H1 (cell line): Measurements from ENCODE around the gene RPL28. TPM values are rescaled to one million over a fixed set of nuclear protein-coding genes. Genes with fewer than 3 reads are reported as not detected.

Experiments
- CTCF ChIA-PET: fragments of 300-600 bp; sonication (Branson Sonifier 250); formaldehyde crosslinking; loops from one replicate; lab custom pipeline; 2021; ENCODE audit not compliant: partially characterized antibody; lab: Charles Lee
- POLR2A ChIA-PET: fragments of 300-600 bp; sonication (Branson Sonifier 250); formaldehyde crosslinking; loops from one replicate; lab custom pipeline; 2021; ENCODE audit warnings: inconsistent platforms; ENCODE audit not compliant: partially characterized antibody; lab: Charles Lee
- DNase-seq, 2 experiments: peaks; one replicate each; pipeline versions ENCODE4 v3.0.0 to v3.0.0-alpha.2; 2010 to 2022; ENCODE audit warnings: low spot score in 2 of 2, low read depth in 1 of 2, mixed read lengths in 1 of 2
- FAIRE-seq: peaks from 2 replicates; lab custom pipeline; 2011; peaks lifted over from hg19 to GRCh38; lab: Jason Lieb, UNC
- H2AFZ ChIP-seq: 2 replicates; pipeline ENCODE4 v1.8.1; 2012; ENCODE audit warnings: low read length, inconsistent platforms
- H2AK5ac ChIP-seq: 2 replicates; pipeline ENCODE4 v1.6.1; 2013; ENCODE audit warnings: low read depth, low read length
- H2BK120ac ChIP-seq: replicated peaks from 2 replicates; pipeline ENCODE3; 2013; ENCODE audit warnings: low read depth, low read length, inconsistent platforms
- H2BK12ac ChIP-seq: 2 replicates; pipeline ENCODE4 v1.6.1; 2013; ENCODE audit warnings: low read depth, low read length
- H2BK15ac ChIP-seq: 2 replicates; pipeline ENCODE4 v1.6.1; 2013; ENCODE audit warnings: low read length
- H2BK20ac ChIP-seq: 2 replicates; pipeline ENCODE4 v1.6.1; 2013; ENCODE audit warnings: low read length
- H2BK5ac ChIP-seq: 2 replicates; pipeline ENCODE4 v1.6.1; 2013; ENCODE audit warnings: low read depth, low read length
- H3K14ac ChIP-seq: 2 replicates; pipeline ENCODE4 v1.6.1; 2013; ENCODE audit warnings: inconsistent platforms; ENCODE audit not compliant: insufficient read length
- H3K18ac ChIP-seq: 2 replicates; pipeline ENCODE4 v1.6.1; 2013; ENCODE audit warnings: low read length; ENCODE audit errors: extremely low read depth
- H3K23ac ChIP-seq: 2 replicates; pipeline ENCODE4 v1.6.1; 2013; ENCODE audit warnings: inconsistent platforms; ENCODE audit not compliant: insufficient read length
- H3K23me2 ChIP-seq: 2 replicates; pipeline ENCODE4 v1.6.1; 2013; ENCODE audit warnings: low read depth, low read length
- H3K27ac ChIP-seq: 2 replicates; pipeline ENCODE4 v1.6.1; 2011; ENCODE audit warnings: low read depth, low read length, inconsistent platforms
- H3K27me3 ChIP-seq, 4 experiments: replicated peaks in 1 of 4; 1 replicate in 1 of 4; 2 replicates in 3 of 4; pipeline versions ENCODE4 v1.6.1 to v1.8.1; 2011 to 2013; ENCODE audit warnings: low read length in 3 of 4, mild to moderate bottlenecking in 3 of 4, inconsistent platforms in 2 of 4, mixed read lengths in 2 of 4, moderate library complexity in 1 of 4; ENCODE audit not compliant: control insufficient read depth in 3 of 4, insufficient read depth in 3 of 4; ENCODE audit errors: extremely low read depth in 1 of 4
- H3K36me3 ChIP-seq, 4 experiments: 2 replicates each; pipeline versions ENCODE4 v1.6.1 to v1.8.1; 2011 to 2013; ENCODE audit warnings: mild to moderate bottlenecking in 4 of 4, low read length in 3 of 4, moderate library complexity in 2 of 4, control low read depth in 1 of 4, inconsistent platforms in 1 of 4; ENCODE audit not compliant: insufficient read depth in 4 of 4, control insufficient read depth in 2 of 4
- H3K4ac ChIP-seq: replicated peaks from 2 replicates; pipeline ENCODE3; 2013; ENCODE audit warnings: low read length, low read depth, mixed read lengths, inconsistent platforms; ENCODE audit not compliant: insufficient read length
- H3K4me1 ChIP-seq, 4 experiments: replicated peaks in 1 of 4; 1 replicate in 1 of 4; 2 replicates in 3 of 4; pipeline versions ENCODE4 v1.6.1 to v1.8.1; 2011 to 2013; ENCODE audit warnings: low read length in 3 of 4, inconsistent platforms in 2 of 4, mixed read lengths in 1 of 4; ENCODE audit not compliant: insufficient read depth in 4 of 4, control insufficient read depth in 3 of 4
- H3K4me2 ChIP-seq, 2 experiments: 2 replicates each; pipeline versions ENCODE4 v1.6.1 to v1.8.1; 2011 to 2013; ENCODE audit warnings: low read depth in 2 of 2, low read length in 2 of 2, control low read depth in 1 of 2, inconsistent platforms in 1 of 2, mild to moderate bottlenecking in 1 of 2; ENCODE audit not compliant: insufficient read depth in 1 of 2
- H3K4me3 ChIP-seq, 4 experiments: fragments of 200-600, 300-600 bp in 1 of 4; sonication (generic), shearing (Covaris generic), sonication (Bioruptor Twin) in 1 of 4; 2 replicates each; pipeline versions ENCODE4 v1.5.1 to v1.8.1; 2011 to 2016; ENCODE audit warnings: low read length in 4 of 4, low read depth in 3 of 4, control low read depth in 2 of 4, inconsistent platforms in 2 of 4, mild to moderate bottlenecking in 2 of 4, mixed read lengths in 1 of 4, moderate library complexity in 1 of 4; ENCODE audit not compliant: insufficient read depth in 2 of 4; ENCODE audit errors: extremely low read depth in 1 of 4
- H3K56ac ChIP-seq: replicated peaks from 2 replicates; pipeline ENCODE3; 2013; ENCODE audit warnings: low read depth, mild to moderate bottlenecking, mixed read lengths, low read length, inconsistent platforms; ENCODE audit not compliant: insufficient read length
- H3K79me1 ChIP-seq: 2 replicates; pipeline ENCODE4 v1.6.1; 2013; ENCODE audit warnings: low read depth, low read length, control low read depth
- H3K79me2 ChIP-seq, 2 experiments: 2 replicates each; pipeline versions ENCODE4 v1.6.1 to v1.8.1; 2012 to 2013; ENCODE audit warnings: low read length in 2 of 2, mild to moderate bottlenecking in 2 of 2, inconsistent platforms in 1 of 2; ENCODE audit not compliant: insufficient read depth in 2 of 2, control insufficient read depth in 1 of 2
- H3K9ac ChIP-seq, 4 experiments: replicated peaks in 1 of 4; 1 replicate in 1 of 4; 2 replicates in 3 of 4; pipeline versions ENCODE4 v1.6.1 to v1.8.1; 2011 to 2013; ENCODE audit warnings: low read depth in 3 of 4, low read length in 3 of 4, control low read depth in 2 of 4, mild to moderate bottlenecking in 2 of 4, moderate library complexity in 2 of 4, inconsistent platforms in 1 of 4; ENCODE audit errors: extremely low read depth in 1 of 4
- H3K9me3 ChIP-seq, 2 experiments: 2 replicates each; pipeline versions ENCODE4 v1.6.1 to v1.8.1; 2012 to 2013; ENCODE audit warnings: mild to moderate bottlenecking in 2 of 2, moderate library complexity in 2 of 2, control low read depth in 1 of 2, inconsistent platforms in 1 of 2, low read depth in 1 of 2, low read length in 1 of 2, mixed read lengths in 1 of 2; ENCODE audit not compliant: insufficient read depth in 2 of 2
- H4K20me1 ChIP-seq, 2 experiments: replicated peaks in 1 of 2; 2 replicates each; pipeline versions ENCODE3 to v1.8.1; 2011 to 2013; ENCODE audit warnings: inconsistent platforms in 2 of 2, low read length in 2 of 2, mild to moderate bottlenecking in 1 of 2; ENCODE audit not compliant: insufficient read depth in 2 of 2, control insufficient read depth in 1 of 2
- H4K5ac ChIP-seq: 2 replicates; pipeline ENCODE4 v1.6.1; 2013; ENCODE audit warnings: low read length, low read depth, mixed read lengths, inconsistent platforms; ENCODE audit not compliant: insufficient read length
- H4K8ac ChIP-seq: 2 replicates; pipeline ENCODE4 v1.8.0; 2013; ENCODE audit warnings: mild to moderate bottlenecking, moderate library complexity, low read length, inconsistent platforms; ENCODE audit not compliant: insufficient read depth; ENCODE audit errors: extremely low read depth
- H4K91ac ChIP-seq: replicated peaks from 2 replicates; pipeline ENCODE3; 2013; ENCODE audit warnings: low read length, mixed read lengths, inconsistent platforms; ENCODE audit not compliant: insufficient read length
- CBX8 ChIP-seq: fragments of 300-800, 300-1000 bp; sonication (generic); IDR thresholded peaks from 2 replicates; pipeline ENCODE4 v1.7.1; 2016; ENCODE audit warnings: low read depth, low read length, borderline replicate concordance
- CEBPB ChIP-seq: IDR thresholded peaks from 2 replicates; pipeline ENCODE4 v1.6.1; 2012; ENCODE audit warnings: low read depth, low read length
- CHD2 ChIP-seq: IDR thresholded peaks from 2 replicates; pipeline ENCODE4 v1.6.1; 2012; ENCODE audit warnings: low read length, improper control_type of control experiment
- HDAC6 ChIP-seq: IDR thresholded peaks from one replicate; pipeline ENCODE4 v1.7.1; 2012; ENCODE audit warnings: low read depth, mild to moderate bottlenecking, inconsistent platforms, low read length, moderate library complexity
- JUN ChIP-seq: IDR thresholded peaks from 2 replicates; pipeline ENCODE4 v1.6.1; 2011; ENCODE audit warnings: low read depth, mild to moderate bottlenecking, improper control_type of control experiment, low read length
- KDM1A ChIP-seq: fragments of 200-600, 300-600 bp; sonication (generic); IDR thresholded peaks from 2 replicates; pipeline ENCODE4 v1.7.1; 2016; ENCODE audit warnings: mild to moderate bottlenecking, low read length, borderline replicate concordance
- KDM5A ChIP-seq: fragments of 200-600 bp; IDR thresholded peaks from 2 replicates; pipeline ENCODE4 v1.7.1; 2012; ENCODE audit warnings: mild to moderate bottlenecking, low read length, inconsistent platforms, mixed read lengths
- POLR2AphosphoS5 ChIP-seq: IDR thresholded peaks from 2 replicates; pipeline ENCODE4 v1.6.1; 2011; ENCODE audit warnings: low read depth, low read length
- SIX5 ChIP-seq: IDR thresholded peaks from 2 replicates; pipeline ENCODE4 v1.6.1; 2011; ENCODE audit warnings: mild to moderate bottlenecking, low read depth, low read length
- SRF ChIP-seq: IDR thresholded peaks from 2 replicates; pipeline ENCODE4 v1.6.1; 2011; ENCODE audit warnings: mild to moderate bottlenecking, low read depth, low read length, moderate library complexity
- TEAD4 ChIP-seq: IDR thresholded peaks from 2 replicates; pipeline ENCODE4 v1.6.1; 2012; ENCODE audit warnings: low read depth, low read length, inconsistent platforms, mixed read lengths
- YY1 ChIP-seq: IDR thresholded peaks from 2 replicates; pipeline ENCODE4 v1.6.1; 2011; ENCODE audit warnings: low read depth, mild to moderate bottlenecking, low read length
- WGBS, 2 experiments: shearing (Covaris generic) in 1 of 2; methylation state at CpG; one replicate each; pipeline versions ENCODE4 v1.1.6 to v1.1.7; 2013 to 2015; ENCODE audit warnings: low lambda C conversion rate in 2 of 2, mixed read lengths in 2 of 2, inconsistent platforms in 1 of 2, low coverage in 1 of 2, missing lambda C conversion rate in 1 of 2; ENCODE audit not compliant: insufficient replicate concordance in 2 of 2, insufficient coverage in 1 of 2, insufficient read length in 1 of 2; ENCODE audit errors: extremely low coverage in 1 of 2, missing lambda C conversion rate in 1 of 2; 5-methylcytosine and 5-hydroxymethylcytosine counted together
- polyA plus RNA-seq, 7 experiments: library from polyadenylated mRNA; depleted of rRNA in 3 of 7; stranded (reverse) in 5 of 7; unstranded in 2 of 7; fragments of >200 nt in 5 of 7; fragments of 200-250 nt in 2 of 7; gene quantifications; 1 replicate in 5 of 7; 2 replicates in 1 of 7; 4 replicates in 1 of 7; pipeline versions ENCODE4 v1.2.1 to v1.2.3, GENCODE V29; 2011 to 2013; ENCODE audit warnings: missing spikeins in 2 of 7, mixed read lengths in 2 of 7
- total RNA-seq: library from RNA; stranded (reverse); fragmentation: NEBNext Ultra II Directional; extraction: Animal tissue kit (Norgen Biotek cat#: 25700); gene quantifications from 2 replicates; pipeline ENCODE4 v1.2.1, GENCODE V29; 2021

Gene RPL28
- total and polyA plus RNA-seq, 2 of the 8 experiments (the other 6 are each of a cell fraction or from before 2014, with no cell fraction given): 2,123 to 8,402 TPM

GRCh38 chr19:55389386-55390317, 3.9 kb downstream of the RPL28 start:
- H3K23ac ChIP-seq: no peak overlapping the region
- H2BK12ac ChIP-seq: no peak overlapping the region
- H3K14ac ChIP-seq: no peak overlapping the region
- H3K18ac ChIP-seq: no peak overlapping the region
- peaks cover 25 to 45% of the 10 kb centered on the region in 2 experiments for H4K20me1 ChIP-seq
- CTCF ChIA-PET: interaction anchor here (0.7 to 6.1 kb wide), 7 partner anchors 13 to 247 kb away, joined by 3 to 39 read pairs (median 4); no protein-coding TSS in a partner anchor
- peaks cover 17 to 27% of the 10 kb centered on the region in 2 experiments; a peak in 3 of 4 replicates for H3K79me2 ChIP-seq
- FAIRE-seq: no peak
- no peaks in the 10 kb centered on the region for H3K9me3 ChIP-seq
- H3K4me1 ChIP-seq: peaks cover 0 to 50% (median 40%) of the 10 kb centered on the region in 4 experiments; a peak in 6 of 7 replicates
- no peak overlapping the region for H3K56ac ChIP-seq
- H3K4me3 ChIP-seq: no peak overlapping the region
- no peak overlapping the region for H2BK20ac ChIP-seq
- POLR2A ChIA-PET: interaction anchor here (0.6 to 26.7 kb wide), 24 partner anchors 9 to 200 kb away, joined by 3 to 874 read pairs (median 5); partner anchors contain the start of genes GARIN5B, HSPBP1, IL11 and TMEM190
- H4K8ac ChIP-seq: peak overlapping the region; percentile 7; the same call in 1 of the 2 replicates
- no peak for DNase-seq
- peak overlapping the region in 1 of 2 experiments; percentile 95; a peak in 3 of 4 replicates for H3K4me2 ChIP-seq
- H3K79me1 ChIP-seq: peaks cover 28% of the 10 kb centered on the region
- no peak overlapping the region for H4K91ac ChIP-seq
- H2BK5ac ChIP-seq: peak overlapping the region; percentile 64; the same call in 1 of the 2 replicates
- H3K23me2 ChIP-seq: peaks cover 13% of the 10 kb centered on the region
- H3K9ac ChIP-seq: peak overlapping the region in 1 of 4 experiments; percentile 11; a peak in 3 of 7 replicates
- H3K4ac ChIP-seq: no peak overlapping the region
- H3K27me3 ChIP-seq: no peaks in the 10 kb centered on the region
- no peak overlapping the region for H2BK15ac ChIP-seq
- 84% methylated on average over 21 of the region's 21 CpGs; no CpG with 5 or more reads in 1 of the 2 experiments for WGBS, 2 experiments
- no peak overlapping the region for H2AFZ ChIP-seq
- no peak overlapping the region for H4K5ac ChIP-seq
- H2AK5ac ChIP-seq: no peak overlapping the region
- peaks cover 23 to 35% (median 26%) of the 10 kb centered on the region in 4 experiments for H3K36me3 ChIP-seq
- H2BK120ac ChIP-seq: no peak overlapping the region
- no peak overlapping the region for H3K27ac ChIP-seq
- TF ChIP-seq KDM5A (no peak), HDAC6 (no peak), SIX5 (no peak), CBX8 (no peak), POLR2AphosphoS5 (peak; percentile 46), SRF (no peak), YY1 (no peak), CEBPB (no peak), CHD2 (no peak), JUN (no peak), TEAD4 (no peak), KDM1A (no peak)
